ENCODE measurements around the gene WDR77. TPM values are rescaled to one million over a fixed set of nuclear protein-coding genes. Genes with fewer than 3 reads are reported as not detected.

WDR77 gene
- total RNA-seq, 1 donor from 2014 or later, result 63.3 TPM

DNA sequence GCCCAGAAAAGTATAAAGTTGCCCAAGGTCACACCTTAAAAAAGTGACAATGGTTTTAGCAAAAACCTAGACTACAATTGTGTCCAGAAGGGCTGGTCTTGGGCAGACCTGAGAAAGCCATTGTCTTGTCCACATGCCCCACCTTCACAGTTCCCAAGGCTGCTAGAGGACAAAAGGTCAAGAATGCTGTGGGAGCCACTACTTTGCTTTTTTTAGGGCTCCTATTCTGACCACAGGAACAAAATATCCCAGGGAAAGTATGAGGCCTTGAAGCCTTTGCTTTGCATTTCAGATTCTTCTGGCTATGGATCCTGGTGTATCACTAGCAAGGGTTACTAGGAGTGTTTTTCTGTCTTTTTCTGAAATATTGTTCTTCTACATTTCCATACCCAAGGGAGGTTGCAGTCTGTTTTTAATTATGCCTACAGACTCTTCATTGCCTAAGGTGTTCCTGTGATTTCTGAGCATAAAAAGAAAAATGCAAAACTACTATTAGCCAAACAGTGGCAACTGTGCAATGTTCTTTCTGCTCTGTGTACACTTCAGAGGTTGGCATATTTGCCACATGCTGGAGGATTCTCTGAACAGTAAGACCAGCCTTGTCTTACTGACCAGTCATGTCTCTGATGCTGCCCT, 35.5 kb upstream of the WDR77 start:
- no peak for ATAC-seq (ENCODE audit: low read depth)
- CTCF ChIA-PET, result interaction anchor here (12.6 kb wide), 1 partner anchor 23 kb away, joined by 123 read pairs; no protein-coding TSS in a partner anchor
- Mint-ChIP-seq H3K4me3 (no peak overlapping the region), H3K27ac (no peak overlapping the region), H3K36me3 (ENCODE audit: low read depth) (no peaks in the 10 kb centered on the region), H3K4me1 (peaks cover 23% of the 10 kb centered on the region), H3K9me3 (no peaks in the 10 kb centered on the region), H3K27me3 (no peaks in the 10 kb centered on the region)
- intact Hi-C loops (cut with micrococcal nuclease), result no loop called here
- no peak for DNase-seq
- TF ChIP-seq, protein P1, sequence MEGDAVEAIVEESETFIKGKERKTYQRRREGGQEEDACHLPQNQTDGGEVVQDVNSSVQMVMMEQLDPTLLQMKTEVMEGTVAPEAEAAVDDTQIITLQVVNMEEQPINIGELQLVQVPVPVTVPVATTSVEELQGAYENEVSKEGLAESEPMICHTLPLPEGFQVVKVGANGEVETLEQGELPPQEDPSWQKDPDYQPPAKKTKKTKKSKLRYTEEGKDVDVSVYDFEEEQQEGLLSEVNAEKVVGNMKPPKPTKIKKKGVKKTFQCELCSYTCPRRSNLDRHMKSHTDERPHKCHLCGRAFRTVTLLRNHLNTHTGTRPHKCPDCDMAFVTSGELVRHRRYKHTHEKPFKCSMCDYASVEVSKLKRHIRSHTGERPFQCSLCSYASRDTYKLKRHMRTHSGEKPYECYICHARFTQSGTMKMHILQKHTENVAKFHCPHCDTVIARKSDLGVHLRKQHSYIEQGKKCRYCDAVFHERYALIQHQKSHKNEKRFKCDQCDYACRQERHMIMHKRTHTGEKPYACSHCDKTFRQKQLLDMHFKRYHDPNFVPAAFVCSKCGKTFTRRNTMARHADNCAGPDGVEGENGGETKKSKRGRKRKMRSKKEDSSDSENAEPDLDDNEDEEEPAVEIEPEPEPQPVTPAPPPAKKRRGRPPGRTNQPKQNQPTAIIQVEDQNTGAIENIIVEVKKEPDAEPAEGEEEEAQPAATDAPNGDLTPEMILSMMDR (IDR thresholded peaks at IDR 0.05), result no peak
- POLR2A ChIA-PET, result interaction anchor here (15.3 kb wide), 1 partner anchor 20 kb away, joined by 234 read pairs; the partner anchor contains the start of genes ADORA3 and TMIGD3

DNA sequence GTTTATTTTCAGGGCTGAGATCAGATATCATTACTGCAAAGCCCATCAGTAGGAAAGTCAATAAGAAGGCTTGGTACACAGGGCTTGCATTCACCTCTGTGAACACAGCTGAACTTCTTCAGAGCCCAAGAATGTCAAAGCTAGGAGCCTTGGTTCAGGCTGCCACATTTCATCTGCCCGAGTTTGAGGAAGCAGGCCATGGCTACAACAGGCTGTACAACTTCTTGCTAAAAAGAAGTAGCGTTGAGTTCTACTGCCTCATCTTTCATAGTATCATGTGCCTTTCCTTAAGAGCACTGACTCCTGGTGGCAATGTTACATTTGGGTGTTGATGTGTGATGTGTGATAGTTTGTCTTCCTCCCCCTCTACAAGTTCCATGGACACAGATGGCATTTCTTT, 34.8 kb upstream of the WDR77 start:
- intact Hi-C loops (cut with micrococcal nuclease), result no loop called here
- Mint-ChIP-seq H3K36me3 (ENCODE audit: low read depth) (no peaks in the 10 kb centered on the region), H3K4me1 (peaks cover 19% of the 10 kb centered on the region), H3K9me3 (no peaks in the 10 kb centered on the region), H3K27me3 (no peaks in the 10 kb centered on the region), H3K4me3 (no peak overlapping the region), H3K27ac (no peak overlapping the region)
- TF ChIP-seq, protein P1 (IDR thresholded peaks at IDR 0.05), result no peak
- ATAC-seq (ENCODE audit: low read depth) (no peak), DNase-seq (no peak)
- POLR2A ChIA-PET, result interaction anchor here (15.3 kb wide), 1 partner anchor 21 kb away, joined by 234 read pairs; the partner anchor contains the start of genes ADORA3 and TMIGD3
- CTCF ChIA-PET, result interaction anchor here (12.6 kb wide), 1 partner anchor 24 kb away, joined by 123 read pairs; no protein-coding TSS in a partner anchor

DNA sequence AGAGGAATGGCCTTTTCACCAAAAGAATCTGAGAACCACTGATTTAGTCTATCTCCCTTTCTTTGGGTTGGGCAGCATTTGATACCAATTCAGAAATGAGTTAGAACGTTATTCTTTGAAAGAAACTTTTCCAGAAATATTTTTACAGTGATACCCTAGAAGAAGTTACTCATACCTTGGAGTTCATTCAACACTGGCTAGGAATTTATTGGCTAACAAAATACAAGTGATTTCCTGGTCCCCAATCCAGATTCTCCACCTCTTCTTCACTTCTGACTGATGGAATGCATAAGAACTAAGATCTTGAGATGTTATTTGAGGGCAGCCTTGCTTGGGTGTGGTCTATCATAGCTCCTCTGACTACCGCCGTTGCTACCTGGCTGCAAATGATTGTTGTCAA, 34.1 kb upstream of the WDR77 start:
- ChIA-PET POLR2A (interaction anchor here (15.3 kb wide), 1 partner anchor 21 kb away, joined by 234 read pairs; the partner anchor contains the start of genes ADORA3 and TMIGD3), CTCF (interaction anchor here (2.1 to 12.6 kb wide), 3 partner anchors 24 to 286 kb away, joined by 10 to 123 read pairs (median 21); no protein-coding TSS in a partner anchor)
- no peak overlapping the region for H3K4me3 Mint-ChIP-seq
- ATAC-seq (ENCODE audit: low read depth) (no peak), DNase-seq (no peak)
- TF ChIP-seq, protein P1 (IDR thresholded peaks at IDR 0.05), result no peak
- intact Hi-C loops (cut with micrococcal nuclease), result no loop called here
- peaks cover 26% of the 10 kb centered on the region for H3K4me1 Mint-ChIP-seq
- H3K36me3 Mint-ChIP-seq (ENCODE audit: low read depth), result peaks cover 3% of the 10 kb centered on the region
- H3K9me3 Mint-ChIP-seq, result no peaks in the 10 kb centered on the region
- H3K27me3 Mint-ChIP-seq, result no peaks in the 10 kb centered on the region
- H3K27ac Mint-ChIP-seq, result no peak overlapping the region

DNA sequence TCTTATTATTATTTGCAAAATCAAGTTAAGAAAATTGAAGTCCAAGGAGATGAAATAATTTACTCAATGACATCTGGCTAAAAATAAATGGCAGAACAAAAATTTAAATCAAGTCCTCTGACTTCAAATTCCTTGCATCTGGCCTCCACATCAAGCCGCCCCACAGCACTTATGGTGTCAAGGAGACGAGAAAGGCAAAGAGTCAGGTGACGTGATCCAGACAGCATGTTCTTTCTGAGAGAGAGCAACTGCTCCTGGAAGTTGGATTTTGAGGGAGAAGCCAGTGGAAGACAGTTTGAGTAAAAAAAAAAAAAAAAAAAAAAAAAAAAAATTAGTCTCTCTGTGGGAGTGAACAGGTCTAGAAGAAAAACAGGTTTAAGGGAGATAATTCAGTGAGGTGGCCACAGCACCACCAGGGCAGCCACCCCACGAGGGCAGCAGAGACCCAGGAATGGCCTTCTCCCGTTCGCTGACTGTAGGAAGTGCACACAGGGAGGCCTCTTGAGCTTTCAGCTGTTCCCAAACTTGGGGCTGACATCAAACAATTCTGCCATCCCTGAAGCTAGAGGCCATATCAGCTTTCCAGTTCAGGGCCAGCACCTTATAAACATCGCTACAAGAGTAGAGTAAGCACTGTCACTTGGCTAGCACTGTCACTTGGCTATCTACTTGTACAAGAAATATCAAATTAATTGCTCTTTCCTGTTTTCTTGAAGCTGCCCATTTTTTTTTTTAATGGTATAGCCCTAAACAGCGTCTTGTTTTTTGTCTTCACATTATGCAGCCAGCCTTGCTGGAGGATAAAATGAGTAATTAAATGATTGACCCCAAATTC, 32.5 kb upstream of the WDR77 start:
- DNase-seq (no peak), ATAC-seq (ENCODE audit: low read depth) (peak; percentile 73)
- H3K27me3 Mint-ChIP-seq, result no peaks in the 10 kb centered on the region
- ChIA-PET CTCF (interaction anchor here (0.5 to 12.6 kb wide), 37 partner anchors 10 to 1578 kb away, joined by 3 to 123 read pairs (median 4); partner anchors contain the start of genes ADORA3, DDX20, TMIGD3 and WDR77), POLR2A (interaction anchor here (0.7 to 15.3 kb wide), 6 partner anchors 16 to 273 kb away, joined by 3 to 234 read pairs (median 6); partner anchors contain the start of genes ADORA3 and TMIGD3)
- intact Hi-C loops (cut with micrococcal nuclease), result loop anchor here (1.0 to 2.0 kb wide), 7 partner anchors 27 to 887 kb away; partner anchors contain the start of gene DDX20
- H3K4me1 Mint-ChIP-seq, result peaks cover 42% of the 10 kb centered on the region
- H3K9me3 Mint-ChIP-seq, result no peaks in the 10 kb centered on the region
- TF ChIP-seq, protein P1 (IDR thresholded peaks at IDR 0.05), result no peak
- no peak overlapping the region for H3K27ac Mint-ChIP-seq
- peaks cover 12% of the 10 kb centered on the region for H3K36me3 Mint-ChIP-seq (ENCODE audit: low read depth)
- no peak overlapping the region for H3K4me3 Mint-ChIP-seq
